DMS53 treated with DMSO at 0.1 percent for 48 hours (cell line): Measurements from ENCODE around the gene SNRNP48.

Source experiments
- DNase-seq: peaks from one replicate; lab custom pipeline; 2025; ENCODE audit not compliant: unreplicated experiment; lab: John Stamatoyannopoulos, UW

SNRNP48 gene

GRCh38 chr6:7590918-7591302 is 912 bp downstream of the SNRNP48 start:
- no peak for DNase-seq

- no peak for DNase-seq
These were observed 1.8 kb downstream of the SNRNP48 start for GRCh38 chr6:7591770-7592169.

GRCh38 chr6:7593229-7593628 is 3.2 kb downstream of the SNRNP48 start:
- DNase-seq, result no peak

GRCh38 chr6:7594579-7595125 is 4.7 kb downstream of the SNRNP48 start:
- DNase-seq, result no peak

GRCh38 chr6:7604003-7604402 is 14.0 kb downstream of the SNRNP48 start:
- no peak for DNase-seq

- DNase-seq, result no peak
These were observed 14.5 kb downstream of the SNRNP48 start for GRCh38 chr6:7604506-7604905.

- peak; percentile 71 for DNase-seq
These were observed 25.8 kb downstream of the SNRNP48 start for GRCh38 chr6:7615611-7616383.

GRCh38 chr6:7617801-7618764 is 28.1 kb downstream of the SNRNP48 start:
- no peak for DNase-seq

- no peak for DNase-seq
These were observed 31.8 kb downstream of the SNRNP48 start for GRCh38 chr6:7621761-7622160.

GRCh38 chr6:7624796-7625710 is 35.1 kb downstream of the SNRNP48 start:
- no peak for DNase-seq

GRCh38 chr6:7628479-7628878 is 38.5 kb downstream of the SNRNP48 start:
- DNase-seq, result no peak

- DNase-seq, result no peak
These were observed 38.9 kb downstream of the SNRNP48 start for GRCh38 chr6:7628909-7629308.

- DNase-seq, result no peak
These were observed 39.3 kb downstream of the SNRNP48 start for GRCh38 chr6:7629321-7629720.

- no peak for DNase-seq
These were observed 40.8 kb downstream of the SNRNP48 start for GRCh38 chr6:7630792-7631191.

- no peak for DNase-seq
These were observed 41.5 kb downstream of the SNRNP48 start for GRCh38 chr6:7631466-7631865.

- DNase-seq, result no peak
These were observed 42.7 kb downstream of the SNRNP48 start for GRCh38 chr6:7632501-7633290.

- no peak for DNase-seq
These were observed 43.4 kb downstream of the SNRNP48 start for GRCh38 chr6:7633361-7633760.

- no peak for DNase-seq
These were observed 46.2 kb downstream of the SNRNP48 start for GRCh38 chr6:7636151-7636550.

GRCh38 chr6:7637533-7637932 is 47.5 kb downstream of the SNRNP48 start:
- DNase-seq, result no peak

GRCh38 chr6:7639427-7639826 is 49.4 kb downstream of the SNRNP48 start:
- DNase-seq, result no peak
